Chondrocyte (in vitro differentiated cells): ENCODE results near the gene RWDD2A. TPM values are rescaled to one million over a fixed set of nuclear protein-coding genes. Genes with fewer than 3 reads are reported as not detected.

Source experiments
- DNase-seq: peaks from one replicate; pipeline ENCODE4 v3.0.0; 2021; ENCODE audit warnings: mixed read lengths, low spot score
- H3K27ac Mint-ChIP-seq: one replicate; pipeline ENCODE4 v1.8.0; 2021; ENCODE audit warnings: mild to moderate bottlenecking, moderate library complexity, mixed read lengths; ENCODE audit not compliant: unreplicated experiment
- H3K27me3 Mint-ChIP-seq: 2 replicates; pipeline ENCODE4 v1.8.0; 2021; ENCODE audit warnings: low read depth, mixed read lengths
- H3K36me3 Mint-ChIP-seq: 2 replicates; pipeline ENCODE4 v1.8.0; 2021; ENCODE audit warnings: low read depth, mixed read lengths
- H3K4me1 Mint-ChIP-seq: 2 replicates; pipeline ENCODE4 v1.8.0; 2021; ENCODE audit warnings: low read depth, mild to moderate bottlenecking, mixed read lengths
- H3K4me3 Mint-ChIP-seq: one replicate; pipeline ENCODE4 v1.8.0; 2021; ENCODE audit warnings: mild to moderate bottlenecking, moderate library complexity, mixed read lengths; ENCODE audit not compliant: unreplicated experiment
- H3K9me3 Mint-ChIP-seq: 2 replicates; pipeline ENCODE4 v1.8.0; 2021; ENCODE audit warnings: low read depth, mixed read lengths
- CTCF ChIP-seq: fragments of 200-600 bp; sonication (generic); IDR thresholded peaks from 2 replicates; pipeline ENCODE4 v1.5.0; 2021; ENCODE audit warnings: antibody characterized with exemption, mild to moderate bottlenecking, moderate library complexity
- total RNA-seq: library from RNA; stranded (reverse); gene quantifications from 3 replicates; pipeline ENCODE4 v1.2.1, GENCODE V29; 2021

RWDD2A gene
- total RNA-seq, 1 donor from 2014 or later: 6.5 TPM

- no peak overlapping the region for H3K4me3 Mint-ChIP-seq
Measured at GRCh38 chr6:83198486-83199172, 5.5 kb downstream of the RWDD2A start.

GRCh38 chr6:83199173-83199862 lies 6.2 kb downstream of the RWDD2A start:
- Mint-ChIP-seq H3K4me3 (no peak overlapping the region), H3K36me3 (peaks cover 3% of the 10 kb centered on the region), H3K4me1 (peaks cover 43% of the 10 kb centered on the region)

More at GRCh38 chr6:83198486-83199172, 5.5 kb downstream of the RWDD2A start:
- Mint-ChIP-seq H3K27ac (peak overlapping the region; percentile 78), H3K9me3 (no peaks in the 10 kb centered on the region), H3K36me3 (peaks cover 3% of the 10 kb centered on the region), H3K4me1 (peaks cover 47% of the 10 kb centered on the region), H3K27me3 (no peaks in the 10 kb centered on the region)
- no peak for TF ChIP-seq CTCF
- no peak for DNase-seq

GRCh38 chr6:83199863-83200225 lies 6.7 kb downstream of the RWDD2A start:
- Mint-ChIP-seq H3K27ac (peak overlapping the region; percentile 39), H3K36me3 (peaks cover 3% of the 10 kb centered on the region), H3K4me3 (no peak overlapping the region), H3K9me3 (no peaks in the 10 kb centered on the region), H3K4me1 (peaks cover 38% of the 10 kb centered on the region), H3K27me3 (no peaks in the 10 kb centered on the region)
- TF ChIP-seq CTCF: no peak
- DNase-seq: no peak

More at GRCh38 chr6:83199173-83199862, 6.2 kb downstream of the RWDD2A start:
- no peak for TF ChIP-seq CTCF
- Mint-ChIP-seq H3K27ac (peak overlapping the region; percentile 39), H3K27me3 (no peaks in the 10 kb centered on the region), H3K9me3 (no peaks in the 10 kb centered on the region)
- no peak for DNase-seq

- no peaks in the 10 kb centered on the region for H3K27me3 Mint-ChIP-seq
- no peak overlapping the region for H3K4me3 Mint-ChIP-seq
- peaks cover 4% of the 10 kb centered on the region for H3K9me3 Mint-ChIP-seq
- peaks cover 28% of the 10 kb centered on the region for H3K4me1 Mint-ChIP-seq
- no peak overlapping the region for H3K27ac Mint-ChIP-seq
- no peak for DNase-seq
- peaks cover 13% of the 10 kb centered on the region for H3K36me3 Mint-ChIP-seq
- TF ChIP-seq CTCF: no peak
Measured at GRCh38 chr6:83202031-83202430, 8.9 kb downstream of the RWDD2A start.

GRCh38 chr6:83215131-83216047 lies 22.2 kb downstream of the RWDD2A start:
- peak; percentile 90 for TF ChIP-seq CTCF
- H3K27ac Mint-ChIP-seq: peak overlapping the region; percentile 90

More at GRCh38 chr6:83215131-83216047, 22.2 kb downstream of the RWDD2A start:
- Mint-ChIP-seq H3K4me3 (no peak overlapping the region), H3K4me1 (peaks cover 57% of the 10 kb centered on the region), H3K36me3 (peaks cover 16% of the 10 kb centered on the region), H3K27me3 (no peaks in the 10 kb centered on the region), H3K9me3 (no peaks in the 10 kb centered on the region)
- no peak for DNase-seq
